HG03457 (cell line): Measurements from ENCODE around the gene BAIAP2.

Experiments used
- ATAC-seq: cut with Tn5 transposase; IDR thresholded peaks from one replicate; pipeline ENCODE4 v1.9.1; 2021; ENCODE audit warnings: moderate number of reproducible peaks; ENCODE audit not compliant: unreplicated experiment

The BAIAP2 gene, protein sequence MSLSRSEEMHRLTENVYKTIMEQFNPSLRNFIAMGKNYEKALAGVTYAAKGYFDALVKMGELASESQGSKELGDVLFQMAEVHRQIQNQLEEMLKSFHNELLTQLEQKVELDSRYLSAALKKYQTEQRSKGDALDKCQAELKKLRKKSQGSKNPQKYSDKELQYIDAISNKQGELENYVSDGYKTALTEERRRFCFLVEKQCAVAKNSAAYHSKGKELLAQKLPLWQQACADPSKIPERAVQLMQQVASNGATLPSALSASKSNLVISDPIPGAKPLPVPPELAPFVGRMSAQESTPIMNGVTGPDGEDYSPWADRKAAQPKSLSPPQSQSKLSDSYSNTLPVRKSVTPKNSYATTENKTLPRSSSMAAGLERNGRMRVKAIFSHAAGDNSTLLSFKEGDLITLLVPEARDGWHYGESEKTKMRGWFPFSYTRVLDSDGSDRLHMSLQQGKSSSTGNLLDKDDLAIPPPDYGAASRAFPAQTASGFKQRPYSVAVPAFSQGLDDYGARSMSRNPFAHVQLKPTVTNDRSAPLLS

DNA sequence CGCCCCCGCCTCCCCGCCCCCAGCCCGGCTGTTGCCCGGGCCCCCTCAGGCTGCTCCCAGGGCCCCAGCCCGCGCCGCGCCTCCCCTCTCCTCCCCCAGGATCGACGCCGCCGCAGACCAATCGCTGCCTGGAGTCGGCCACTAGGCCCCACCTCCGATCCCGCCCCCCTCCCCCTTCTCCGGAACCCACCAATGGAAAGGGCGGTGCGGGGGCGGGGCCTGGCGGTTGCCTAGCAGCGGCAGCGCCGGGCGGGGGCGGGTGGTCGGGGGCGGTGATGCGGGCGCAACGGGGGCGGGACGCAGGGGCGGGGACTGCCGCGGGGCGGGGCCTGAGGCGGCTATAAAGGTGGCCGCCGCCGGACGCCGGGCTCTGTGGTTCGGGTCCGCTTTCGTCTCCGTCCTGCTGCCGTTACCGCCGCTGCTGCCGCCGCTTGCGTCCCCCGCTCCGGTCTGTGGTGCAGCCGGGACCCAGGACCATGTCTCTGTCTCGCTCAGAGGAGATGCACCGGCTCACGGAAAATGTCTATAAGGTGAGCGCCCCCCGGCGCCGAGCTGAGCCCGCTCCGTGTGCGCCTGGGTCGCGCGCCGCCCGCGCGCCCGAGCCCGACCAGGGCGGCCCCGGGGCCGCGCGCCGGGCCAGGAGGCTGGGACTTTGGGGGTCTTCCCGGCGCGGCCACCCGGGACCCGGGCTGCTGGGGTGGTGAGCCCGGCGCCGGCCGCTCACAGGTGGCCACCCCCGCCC lies at the start of gene BAIAP2:
BAIAP2 (plus strand) TSS at position 373 of the 742 bp plus-strand sequence; CDS start at position 477, 104 bp downstream.
- peak; percentile 50 for ATAC-seq

DNA sequence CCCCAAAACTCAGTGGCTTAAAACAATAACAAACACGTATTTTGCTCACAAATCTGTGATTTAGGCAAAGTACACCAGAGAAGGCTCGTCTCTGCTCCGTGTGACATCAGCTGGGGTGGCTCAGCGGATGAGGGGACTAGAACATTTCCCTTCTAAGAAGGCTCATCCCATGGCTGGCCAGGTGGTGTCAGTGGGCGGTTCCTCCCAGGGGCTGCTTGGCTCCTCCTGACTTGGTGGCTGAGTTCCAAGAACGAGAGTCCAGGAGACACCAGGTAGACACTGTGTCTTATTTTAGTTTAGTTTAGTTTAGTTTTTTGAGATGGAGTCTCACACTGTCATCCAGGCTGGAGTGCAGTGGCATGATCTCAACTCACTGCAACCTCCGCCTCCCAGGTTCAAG lies 48.9 kb upstream of the BAIAP2 start:
- ATAC-seq: no peak

DNA sequence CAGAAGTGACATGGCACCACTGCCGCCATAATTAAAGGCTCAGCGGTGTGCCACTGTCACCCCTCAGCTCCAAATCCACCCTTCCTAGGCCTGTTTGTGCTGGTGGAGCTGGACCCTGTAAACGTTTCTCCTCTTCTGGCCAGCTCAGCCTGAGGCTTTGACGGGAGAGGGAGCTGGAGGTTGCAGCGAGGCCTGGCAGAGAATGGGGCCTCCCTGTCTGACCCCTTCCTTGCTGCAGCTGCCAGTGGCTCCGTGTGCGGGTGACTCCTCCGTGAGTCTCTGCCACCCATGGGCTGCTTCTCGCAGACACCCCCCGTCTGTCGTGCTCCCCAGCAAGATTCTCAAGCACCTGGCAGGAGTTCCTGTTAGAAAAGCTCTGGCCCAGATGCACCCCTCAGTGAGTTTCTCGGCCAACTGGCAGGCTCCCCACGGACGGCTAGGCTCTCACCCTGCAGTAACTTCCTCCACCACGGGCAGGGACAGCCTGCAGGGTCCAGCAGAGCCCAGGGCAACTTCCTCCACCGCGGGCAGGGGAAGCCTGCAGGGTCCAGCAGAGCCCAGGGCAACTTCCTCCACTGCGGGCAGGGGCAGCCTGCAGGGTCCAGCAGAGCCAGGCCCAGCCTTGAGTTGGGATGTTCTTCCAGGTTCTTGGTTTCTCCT lies 48.0 kb upstream of the BAIAP2 start:
- no peak for ATAC-seq

- ATAC-seq: no peak
Observed at GRCh38 chr17:80987941-80988461, 47.0 kb upstream of the BAIAP2 start.

GRCh38 chr17:80989586-80989913 lies 45.4 kb upstream of the BAIAP2 start:
- ATAC-seq: no peak

- ATAC-seq: no peak
Observed at GRCh38 chr17:80990921-80991644, 43.9 kb upstream of the BAIAP2 start.

DNA sequence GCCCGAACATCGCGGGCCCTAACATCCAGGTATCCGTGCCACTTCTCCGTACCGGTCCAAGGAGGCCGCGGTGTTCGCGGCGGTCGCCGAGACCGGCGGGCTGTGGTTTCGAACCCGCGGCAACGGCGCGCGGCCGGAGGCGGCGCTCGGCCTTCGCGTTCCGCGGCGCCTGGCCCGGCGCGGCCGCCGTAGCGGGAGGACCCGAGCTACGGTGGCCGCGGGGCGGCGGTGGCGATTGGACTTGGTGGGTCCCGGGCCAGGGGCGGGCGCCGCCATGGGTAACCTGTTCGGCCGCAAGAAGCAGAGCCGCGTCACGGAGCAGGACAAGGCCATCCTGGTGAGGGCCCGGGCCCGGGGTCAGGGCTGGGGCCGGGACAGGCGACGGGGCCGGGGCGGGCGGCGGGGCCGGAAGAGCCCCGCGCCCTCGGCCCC lies 43.3 kb upstream of the BAIAP2 start, which contains the start of gene CHMP6:
CHMP6 (plus strand) TSS at position 197 of the 432 bp plus-strand sequence; CDS start at position 275, 78 bp downstream.
- no peak for ATAC-seq

- ATAC-seq: no peak
Observed at GRCh38 chr17:80992077-80992947, 42.6 kb upstream of the BAIAP2 start.

GRCh38 chr17:80992948-80993624 lies 41.9 kb upstream of the BAIAP2 start:
- ATAC-seq: no peak

DNA sequence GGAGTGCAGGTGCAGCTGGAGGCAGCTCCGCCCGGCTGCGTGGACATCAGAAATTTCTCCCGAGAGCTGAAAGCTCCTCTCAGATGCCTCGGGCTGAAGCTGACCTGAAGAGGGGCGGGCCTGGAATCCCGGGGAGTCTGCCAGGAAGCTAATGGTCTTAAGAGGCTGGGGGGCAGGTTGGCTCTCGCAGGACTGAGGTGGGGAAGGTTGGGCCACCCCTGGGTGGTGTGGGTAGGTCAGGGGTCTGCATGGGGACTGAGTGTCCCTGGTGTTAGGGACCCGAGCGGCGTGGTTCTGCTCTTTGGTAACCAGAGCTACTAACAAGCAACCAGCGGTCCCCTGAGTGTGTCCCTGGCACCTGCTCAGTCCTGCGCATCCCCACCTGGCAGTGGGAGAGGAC lies 39.8 kb upstream of the BAIAP2 start:
- no peak for ATAC-seq

DNA sequence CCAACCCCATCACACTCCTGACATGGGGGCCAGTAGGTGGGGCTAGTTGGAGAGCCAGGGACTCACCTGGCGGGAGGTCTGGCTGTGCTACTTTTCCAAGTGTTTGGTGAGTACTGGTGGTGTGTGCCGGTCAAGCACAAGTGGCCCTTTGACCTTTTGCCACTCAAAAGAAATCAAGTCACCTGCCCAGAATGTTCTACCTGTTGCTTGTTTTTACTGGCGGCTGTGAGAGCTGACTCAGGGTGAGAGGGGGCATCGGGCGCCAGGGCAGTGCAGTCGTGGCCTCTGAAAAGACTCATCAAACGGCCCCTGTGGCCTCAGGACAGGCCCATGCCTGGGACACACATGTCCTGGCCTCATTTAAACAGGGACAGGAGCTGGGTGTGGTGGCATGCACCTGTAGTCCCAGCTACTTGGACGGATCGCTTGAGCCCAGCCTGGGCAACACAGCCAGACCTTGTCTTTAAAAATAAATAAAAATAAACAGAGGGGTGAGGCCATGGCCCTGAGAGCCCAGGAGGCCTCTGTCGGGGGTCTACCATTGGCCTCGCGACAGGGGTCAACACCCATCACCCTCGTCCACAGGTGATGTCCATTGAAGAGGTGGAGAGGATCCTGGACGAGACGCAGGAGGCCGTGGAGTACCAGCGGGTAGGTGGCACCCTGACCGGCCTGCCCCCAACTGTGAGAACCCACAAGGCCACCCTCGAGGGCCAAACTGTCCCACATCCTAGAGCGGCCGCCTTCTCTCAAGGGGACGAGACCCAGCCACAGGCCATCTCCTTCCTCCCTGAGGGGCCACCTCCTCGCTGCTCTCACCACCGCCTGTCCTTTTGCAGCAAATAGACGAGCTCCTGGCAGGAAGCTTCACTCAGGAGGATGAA lies 38.3 kb upstream of the BAIAP2 start:
- ATAC-seq: no peak

- no peak for ATAC-seq
Observed at GRCh38 chr17:80997424-80998117, 37.4 kb upstream of the BAIAP2 start.

DNA sequence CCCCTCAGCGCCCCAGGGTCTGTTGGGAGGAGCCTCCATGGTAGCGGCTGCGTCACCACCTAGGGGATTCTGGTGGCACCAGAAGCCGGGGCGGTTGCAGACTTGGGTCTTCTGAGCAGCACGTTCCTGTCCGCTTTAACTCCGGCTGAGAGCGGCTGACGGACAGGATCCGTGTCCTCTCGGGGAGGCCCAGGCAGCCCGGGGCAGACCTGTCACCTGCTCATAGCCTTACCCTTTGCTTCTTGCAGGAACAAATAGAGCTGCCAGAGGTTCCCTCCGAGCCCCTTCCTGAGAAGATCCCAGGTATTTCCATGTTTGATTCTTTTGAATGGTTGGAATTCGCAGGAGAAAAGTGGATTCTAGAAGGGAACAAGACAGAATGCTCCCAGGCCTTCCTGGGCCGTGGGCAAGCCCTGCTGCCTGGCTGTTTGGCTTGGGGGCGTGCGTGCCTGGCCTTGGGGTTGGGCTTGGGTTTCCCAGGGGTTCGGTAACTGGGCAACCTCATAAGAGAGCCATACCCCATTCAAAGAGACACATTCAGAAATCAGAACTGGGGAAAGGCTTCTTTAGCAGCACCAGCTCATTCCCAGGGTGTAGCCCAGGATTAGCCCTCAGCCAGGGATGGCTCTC lies 36.7 kb upstream of the BAIAP2 start:
- no peak for ATAC-seq

- ATAC-seq: no peak
Observed at GRCh38 chr17:80998748-80999535, 36.0 kb upstream of the BAIAP2 start.

- no peak for ATAC-seq
Observed at GRCh38 chr17:80999536-81000333, 35.2 kb upstream of the BAIAP2 start.

DNA sequence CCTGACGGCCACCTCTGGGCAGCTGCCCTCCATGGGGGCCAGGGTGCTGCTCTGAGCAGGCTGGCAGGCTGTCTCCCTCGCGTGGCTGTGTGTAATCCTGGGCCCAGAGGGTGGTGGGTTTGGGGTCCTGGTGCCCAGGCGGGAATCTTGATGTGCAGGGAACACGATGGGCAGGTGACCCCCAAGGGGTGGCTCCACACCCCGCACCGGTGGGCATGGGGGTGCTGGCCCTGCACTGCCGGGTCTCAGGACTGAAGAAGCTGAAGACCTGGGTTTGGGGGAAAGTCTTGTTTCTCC lies 34.7 kb upstream of the BAIAP2 start:
- no peak for ATAC-seq
